ENCODE results near the gene POLE3. TPM values are rescaled to one million over a fixed set of nuclear protein-coding genes. Genes with fewer than 3 reads are reported as not detected.

POLE3 gene
- total RNA-seq, 1 donor from 2014 or later = 32.4 TPM

Other genes with a start within 250 kb of the POLE3 start
- gene FKBP15, start 189.4 kb downstream of the POLE3 start, total RNA-seq = 11.5 TPM
- gene SLC31A1, start 189.1 kb downstream of the POLE3 start, total RNA-seq = 9.9 TPM
- 28.2 TPM for gene CDC26, start 135.1 kb downstream of the POLE3 start, total RNA-seq
- 19.3 TPM for gene PRPF4, start 135.0 kb downstream of the POLE3 start, total RNA-seq
- not detected for gene RNF183, start 107.3 kb downstream of the POLE3 start, total RNA-seq
- 2.1 TPM for gene WDR31, start 70.4 kb downstream of the POLE3 start, total RNA-seq
- gene BSPRY, start 61.1 kb downstream of the POLE3 start, total RNA-seq = 1.0 TPM
- gene HDHD3, start 33.7 kb downstream of the POLE3 start, total RNA-seq = 3.7 TPM
- 8.4 TPM for gene ALAD, start 9.4 kb downstream of the POLE3 start, total RNA-seq
- 0.52 TPM for gene C9orf43, start 72 bp upstream of the POLE3 start, total RNA-seq
- 48.0 TPM for gene RGS3, start 53.1 kb upstream of the POLE3 start, total RNA-seq